Gastrocnemius medialis (tissue), 4 donors: Measurements from ENCODE around the gene SLC10A7.

ENCODE experiments used
- POLR2A ChIP-seq, 2 donors: fragments of 450-650 bp; IDR thresholded peaks; one replicate each; pipeline ENCODE4 v1.6.1; 2017; ENCODE audit warnings: antibody characterized with exemption in 2 of 2, mild to moderate bottlenecking in 2 of 2, moderate library complexity in 2 of 2
- TF ChIP-seq, protein P1 (sequence below), 5 experiments: fragments of 450-650 bp in 3 of 5; fragments of 200-600 bp in 2 of 5; sonication (generic) in 2 of 5; IDR thresholded peaks in 4 of 5; conservative IDR thresholded peaks in 1 of 5; 1 replicate in 4 of 5; 2 replicates in 1 of 5; pipeline ENCODE4 v1.5.1; 2016 to 2019; ENCODE audit warnings: antibody characterized with exemption in 5 of 5, mild to moderate bottlenecking in 3 of 5, moderate library complexity in 3 of 5

DNA sequence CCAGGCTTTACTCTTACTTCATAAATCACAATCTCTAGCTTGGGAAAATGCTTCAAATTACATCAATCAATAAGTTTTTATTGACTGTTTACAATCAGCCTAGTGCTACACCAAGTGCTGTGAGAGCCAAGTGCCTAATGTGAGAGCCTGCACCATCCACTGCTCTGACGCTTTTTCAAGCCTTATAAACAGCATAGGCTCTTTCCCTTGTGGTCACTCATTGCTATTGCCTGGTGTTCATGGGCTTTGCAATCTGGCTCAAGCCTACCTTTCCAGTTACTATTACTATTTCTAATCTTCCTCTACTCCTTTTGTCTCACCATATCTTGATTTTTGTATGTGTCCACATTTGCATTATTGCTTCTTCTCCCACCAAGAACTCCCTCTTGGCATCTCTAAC lies 230.4 kb downstream of the SLC10A7 start:
- TF ChIP-seq, protein P1, sequence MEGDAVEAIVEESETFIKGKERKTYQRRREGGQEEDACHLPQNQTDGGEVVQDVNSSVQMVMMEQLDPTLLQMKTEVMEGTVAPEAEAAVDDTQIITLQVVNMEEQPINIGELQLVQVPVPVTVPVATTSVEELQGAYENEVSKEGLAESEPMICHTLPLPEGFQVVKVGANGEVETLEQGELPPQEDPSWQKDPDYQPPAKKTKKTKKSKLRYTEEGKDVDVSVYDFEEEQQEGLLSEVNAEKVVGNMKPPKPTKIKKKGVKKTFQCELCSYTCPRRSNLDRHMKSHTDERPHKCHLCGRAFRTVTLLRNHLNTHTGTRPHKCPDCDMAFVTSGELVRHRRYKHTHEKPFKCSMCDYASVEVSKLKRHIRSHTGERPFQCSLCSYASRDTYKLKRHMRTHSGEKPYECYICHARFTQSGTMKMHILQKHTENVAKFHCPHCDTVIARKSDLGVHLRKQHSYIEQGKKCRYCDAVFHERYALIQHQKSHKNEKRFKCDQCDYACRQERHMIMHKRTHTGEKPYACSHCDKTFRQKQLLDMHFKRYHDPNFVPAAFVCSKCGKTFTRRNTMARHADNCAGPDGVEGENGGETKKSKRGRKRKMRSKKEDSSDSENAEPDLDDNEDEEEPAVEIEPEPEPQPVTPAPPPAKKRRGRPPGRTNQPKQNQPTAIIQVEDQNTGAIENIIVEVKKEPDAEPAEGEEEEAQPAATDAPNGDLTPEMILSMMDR (IDR thresholded peaks at IDR 0.05 in 4 of 5, conservative IDR thresholded peaks at IDR 0.05 in 1 of 5): no peak
- no peak for TF ChIP-seq POLR2A (IDR thresholded peaks at IDR 0.05)
